Activated B cell treated with CpG ODN at 0.5 μM for 24 hours (primary cell): ENCODE measurements around the gene RXFP2. TPM values are rescaled to one million over a fixed set of nuclear protein-coding genes. Genes with fewer than 3 reads are reported as not detected.

Source experiments
- ATAC-seq: fragments of 200-7000 bp; cut with Tn5 transposase; one replicate; pipeline ENCODE4 v1.10.0; 2021; ENCODE audit warnings: low read depth, mild to moderate bottlenecking, moderate library complexity
- CTCF ChIA-PET: fragments of 350-600 bp; sonication (Branson Sonifier 250); formaldehyde crosslinking; loops from one replicate; lab custom pipeline; 2021; ENCODE audit warnings: antibody characterized with exemption; lab: Charles Lee
- POLR2A ChIA-PET: fragments of 350-600 bp; sonication (Branson Sonifier 250); formaldehyde crosslinking; loops from one replicate; lab custom pipeline; 2021; ENCODE audit warnings: antibody characterized with exemption; lab: Charles Lee
- DNase-seq: peaks from one replicate; pipeline ENCODE4 v3.0.0; 2022
- H3K27ac Mint-ChIP-seq: one replicate; pipeline ENCODE4 v1.8.0; 2020; ENCODE audit warnings: mixed read lengths
- H3K27me3 Mint-ChIP-seq: one replicate; pipeline ENCODE4 v1.8.0; 2021; ENCODE audit warnings: mixed read lengths
- H3K36me3 Mint-ChIP-seq: one replicate; pipeline ENCODE4 v1.8.0; 2021; ENCODE audit warnings: low read depth, mixed read lengths
- H3K4me1 Mint-ChIP-seq: one replicate; pipeline ENCODE4 v1.8.0; 2021; ENCODE audit warnings: mixed read lengths
- H3K4me3 Mint-ChIP-seq: one replicate; pipeline ENCODE4 v1.8.0; 2020; ENCODE audit warnings: mild to moderate bottlenecking, mixed read lengths
- H3K9me3 Mint-ChIP-seq: one replicate; pipeline ENCODE4 v1.8.0; 2020; ENCODE audit warnings: mixed read lengths
- CTCF ChIP-seq: fragments of 200-600 bp; IDR thresholded peaks from one replicate; pipeline ENCODE4 v1.8.0; 2022; ENCODE audit warnings: antibody characterized with exemption, mild to moderate bottlenecking
- intact Hi-C: fragments of 100-400 bp; cut with micrococcal nuclease; formaldehyde crosslinking; loops from one replicate; pipeline ENCODE4 v1.15.1; 2024
- total RNA-seq: library from RNA; stranded (reverse); gene quantifications from 2 replicates; pipeline ENCODE4 v1.2.3, GENCODE V29; 2022

RXFP2 gene
- total RNA-seq, 1 donor from 2014 or later = not detected

GRCh38 chr13:31781064-31781463 lies 41.7 kb downstream of the RXFP2 start:
- no peak overlapping the region for H3K4me3 Mint-ChIP-seq
- intact Hi-C loops = no loop called here
- no peaks in the 10 kb centered on the region for H3K4me1 Mint-ChIP-seq

GRCh38 chr13:31786011-31786410 lies 46.7 kb downstream of the RXFP2 start:
- ChIA-PET CTCF (no interaction called here), POLR2A (no interaction called here)
- no peaks in the 10 kb centered on the region for H3K9me3 Mint-ChIP-seq
- H3K36me3 Mint-ChIP-seq = no peaks in the 10 kb centered on the region
- H3K4me1 Mint-ChIP-seq = no peaks in the 10 kb centered on the region
- intact Hi-C loops = no loop called here
- H3K27me3 Mint-ChIP-seq = peaks cover 4% of the 10 kb centered on the region
- H3K4me3 Mint-ChIP-seq = no peak overlapping the region
- DNase-seq = no peak
- TF ChIP-seq CTCF = no peak
- H3K27ac Mint-ChIP-seq = no peak overlapping the region
- no peak for ATAC-seq

More at GRCh38 chr13:31781064-31781463, 41.7 kb downstream of the RXFP2 start:
- no peak for TF ChIP-seq CTCF
- POLR2A ChIA-PET = no interaction called here
- no peaks in the 10 kb centered on the region for H3K9me3 Mint-ChIP-seq
- H3K27ac Mint-ChIP-seq = no peak overlapping the region
- CTCF ChIA-PET = no interaction called here
- H3K27me3 Mint-ChIP-seq = peaks cover 7% of the 10 kb centered on the region
- H3K36me3 Mint-ChIP-seq = no peaks in the 10 kb centered on the region
- no peak for DNase-seq
- no peak for ATAC-seq

- Mint-ChIP-seq H3K9me3 (no peaks in the 10 kb centered on the region), H3K36me3 (no peaks in the 10 kb centered on the region), H3K27me3 (peaks cover 4% of the 10 kb centered on the region), H3K4me1 (no peaks in the 10 kb centered on the region), H3K27ac (no peak overlapping the region), H3K4me3 (no peak overlapping the region)
- DNase-seq = no peak
- ChIA-PET CTCF (no interaction called here), POLR2A (no interaction called here)
- no peak for TF ChIP-seq CTCF
- intact Hi-C loops = no loop called here
- ATAC-seq = no peak
These were observed 51.7 kb downstream of the RXFP2 start for GRCh38 chr13:31790992-31791391.

GRCh38 chr13:31793246-31793645 lies 53.9 kb downstream of the RXFP2 start:
- DNase-seq (no peak), ATAC-seq (no peak)
- Mint-ChIP-seq H3K4me3 (no peak overlapping the region), H3K4me1 (no peaks in the 10 kb centered on the region), H3K27ac (no peak overlapping the region), H3K36me3 (no peaks in the 10 kb centered on the region), H3K27me3 (peaks cover 9% of the 10 kb centered on the region), H3K9me3 (no peaks in the 10 kb centered on the region)
- ChIA-PET CTCF (no interaction called here), POLR2A (no interaction called here)
- no peak for TF ChIP-seq CTCF
- intact Hi-C loops = no loop called here

- ChIA-PET POLR2A (no interaction called here), CTCF (no interaction called here)
- Mint-ChIP-seq H3K4me3 (no peak overlapping the region), H3K36me3 (no peaks in the 10 kb centered on the region), H3K4me1 (no peaks in the 10 kb centered on the region), H3K27me3 (peaks cover 11% of the 10 kb centered on the region), H3K27ac (no peak overlapping the region), H3K9me3 (no peaks in the 10 kb centered on the region)
- no peak for ATAC-seq
- intact Hi-C loops = no loop called here
- no peak for DNase-seq
- no peak for TF ChIP-seq CTCF
These were observed 55.1 kb downstream of the RXFP2 start for GRCh38 chr13:31794452-31794851.
